Breast epithelium (tissue), 4 donors: ENCODE measurements around the gene ZNF580. TPM values are rescaled to one million over a fixed set of nuclear protein-coding genes. Genes with fewer than 3 reads are reported as not detected.

Source experiments
- DNase-seq, 2 donors: peaks; one replicate each; pipeline ENCODE4 v3.0.0-alpha.2; 2019; ENCODE audit warnings: low spot score in 2 of 2
- H3K27ac ChIP-seq, 2 donors: fragments of 200-600 bp; sonication (generic) in 1 of 2; one replicate each; pipeline ENCODE4 v1.5.1; 2016 to 2019; ENCODE audit warnings: mild to moderate bottlenecking in 1 of 2
- H3K27me3 ChIP-seq, 2 donors: fragments of 200-600 bp; sonication (generic) in 1 of 2; one replicate each; pipeline versions ENCODE4 v1.5.1 to v1.6.0; 2017 to 2019; ENCODE audit warnings: control low read depth in 1 of 2, mild to moderate bottlenecking in 1 of 2
- H3K36me3 ChIP-seq: fragments of 200-600 bp; one replicate; pipeline ENCODE4 v1.5.1; 2019
- H3K4me1 ChIP-seq, 2 donors: fragments of 200-600 bp; sonication (generic); one replicate each; pipeline ENCODE4 v1.5.1; 2016 to 2019; ENCODE audit warnings: control low read depth in 1 of 2
- H3K4me3 ChIP-seq, 3 donors: fragments of 200-600 bp; sonication (generic); 1 replicate in 2 of 3; 2 replicates in 1 of 3; pipeline ENCODE4 v1.5.1; 2016 to 2019; ENCODE audit warnings: mild to moderate bottlenecking in 3 of 3, moderate library complexity in 2 of 3
- H3K9me3 ChIP-seq, 2 donors: fragments of 200-600 bp; sonication (generic) in 1 of 2; one replicate each; pipeline ENCODE4 v1.5.1; 2016 to 2019; ENCODE audit warnings: control low read depth in 1 of 2
- POLR2A ChIP-seq: fragments of 450-650 bp; IDR thresholded peaks from one replicate; pipeline ENCODE4 v1.6.1; 2016; ENCODE audit warnings: antibody characterized with exemption, mild to moderate bottlenecking, moderate library complexity
- POLR2AphosphoS5 ChIP-seq, 3 donors: sonication (generic); formaldehyde crosslinking; IDR thresholded peaks; one replicate each; pipeline ENCODE4 v1.6.1; 2017; ENCODE audit warnings: antibody characterized with exemption in 3 of 3
- intact Hi-C: fragments of 100-400 bp; cut with DNase I; formaldehyde crosslinking; loops from one replicate; pipeline ENCODE4 v1.15.1; 2023; ENCODE audit warnings: low total_unique reads
- total RNA-seq, 3 donors: library from RNA; depleted of rRNA; stranded (reverse); fragments of >200 nt; gene quantifications; one replicate each; pipeline ENCODE4 v1.1.0, GENCODE V29; 2016
- TF ChIP-seq, protein P1 (sequence below), 3 donors: fragments of 450-650 bp; IDR thresholded peaks; one replicate each; pipeline ENCODE4 v1.5.1; 2016 to 2017; ENCODE audit warnings: antibody characterized with exemption in 3 of 3, mild to moderate bottlenecking in 3 of 3, moderate library complexity in 3 of 3

The ZNF580 gene
- total RNA-seq, 3 donors from 2014 or later = 21.0 to 24.3 (median 22.4) TPM

DNA sequence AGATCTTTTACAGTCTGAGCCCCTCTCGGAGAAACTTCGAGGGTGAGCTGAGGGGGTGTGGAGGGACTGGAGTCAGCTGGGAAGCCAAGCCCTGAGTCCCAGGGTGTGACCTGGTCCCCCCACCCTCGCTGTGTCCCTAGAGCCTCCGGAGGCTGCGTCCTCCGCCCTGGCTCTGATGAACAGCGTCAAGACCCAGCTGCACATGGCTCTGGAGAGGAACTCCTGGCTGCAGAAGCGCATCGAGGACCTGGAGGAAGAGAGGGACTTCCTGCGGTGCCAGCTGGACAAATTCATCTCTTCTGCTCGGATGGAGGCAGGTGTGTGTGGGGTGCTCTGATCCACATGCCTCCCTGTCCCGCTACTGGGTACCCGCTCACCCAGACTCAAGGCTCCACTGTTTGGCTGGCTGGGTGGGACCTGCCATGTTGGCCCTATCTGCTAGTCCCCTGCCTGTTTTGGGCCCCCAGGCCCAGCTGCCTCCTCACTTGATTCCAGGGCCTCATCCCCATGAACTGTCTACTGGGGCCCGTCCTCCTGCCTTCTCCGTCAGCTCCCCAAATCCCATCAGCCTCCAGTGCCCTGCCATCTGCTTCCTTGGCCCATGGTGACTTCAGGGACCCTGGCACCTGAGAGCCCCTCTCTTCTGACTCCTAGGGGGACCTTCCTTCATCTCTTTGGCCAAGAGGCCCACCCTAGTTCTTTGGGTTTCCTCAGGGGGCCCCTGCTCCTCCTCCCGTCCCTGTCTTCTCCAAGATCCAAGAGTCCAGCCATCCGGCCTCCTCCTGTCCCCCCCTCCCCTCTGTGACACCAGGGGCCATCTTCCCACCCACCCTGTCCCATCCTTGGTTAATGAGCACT is 8.7 kb downstream of the ZNF580 start:
- H3K4me1 ChIP-seq = peaks cover 3 to 7% of the 10 kb centered on the region in 2 donors

DNA sequence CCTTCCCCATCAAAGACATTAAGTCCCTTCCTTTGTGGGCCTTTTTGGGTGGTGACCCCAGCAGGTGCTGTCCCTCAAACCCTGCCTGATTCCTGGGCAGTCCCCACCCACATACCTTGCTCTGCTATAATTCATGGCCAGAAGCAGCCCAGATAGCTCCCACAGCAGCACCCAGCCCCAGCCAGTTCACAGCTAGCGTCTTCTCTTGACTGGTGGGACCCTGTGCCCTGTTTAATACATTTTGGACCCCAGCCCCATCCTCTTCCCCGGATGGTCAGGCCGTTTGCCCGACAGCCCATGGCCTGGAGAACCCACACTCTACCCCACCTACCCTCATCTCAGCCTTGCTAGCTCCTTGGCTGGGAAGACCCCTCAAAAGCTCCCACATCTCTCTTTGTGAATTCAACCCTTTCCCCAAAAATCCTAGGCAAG is 9.3 kb downstream of the ZNF580 start:
- DNase-seq = no peak
- no peaks in the 10 kb centered on the region for H3K9me3 ChIP-seq
- no peaks in the 10 kb centered on the region for H3K36me3 ChIP-seq
- H3K4me1 ChIP-seq = peaks cover 0 to 4% of the 10 kb centered on the region in 2 donors
- no peak overlapping the region for H3K4me3 ChIP-seq
- intact Hi-C loops = no loop called here
- TF ChIP-seq POLR2A (no peak), POLR2AphosphoS5 (IDR thresholded peaks at IDR 0.05) (no peak)
- TF ChIP-seq, protein P1, sequence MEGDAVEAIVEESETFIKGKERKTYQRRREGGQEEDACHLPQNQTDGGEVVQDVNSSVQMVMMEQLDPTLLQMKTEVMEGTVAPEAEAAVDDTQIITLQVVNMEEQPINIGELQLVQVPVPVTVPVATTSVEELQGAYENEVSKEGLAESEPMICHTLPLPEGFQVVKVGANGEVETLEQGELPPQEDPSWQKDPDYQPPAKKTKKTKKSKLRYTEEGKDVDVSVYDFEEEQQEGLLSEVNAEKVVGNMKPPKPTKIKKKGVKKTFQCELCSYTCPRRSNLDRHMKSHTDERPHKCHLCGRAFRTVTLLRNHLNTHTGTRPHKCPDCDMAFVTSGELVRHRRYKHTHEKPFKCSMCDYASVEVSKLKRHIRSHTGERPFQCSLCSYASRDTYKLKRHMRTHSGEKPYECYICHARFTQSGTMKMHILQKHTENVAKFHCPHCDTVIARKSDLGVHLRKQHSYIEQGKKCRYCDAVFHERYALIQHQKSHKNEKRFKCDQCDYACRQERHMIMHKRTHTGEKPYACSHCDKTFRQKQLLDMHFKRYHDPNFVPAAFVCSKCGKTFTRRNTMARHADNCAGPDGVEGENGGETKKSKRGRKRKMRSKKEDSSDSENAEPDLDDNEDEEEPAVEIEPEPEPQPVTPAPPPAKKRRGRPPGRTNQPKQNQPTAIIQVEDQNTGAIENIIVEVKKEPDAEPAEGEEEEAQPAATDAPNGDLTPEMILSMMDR (IDR thresholded peaks at IDR 0.05) = no peak
- no peaks in the 10 kb centered on the region for H3K27me3 ChIP-seq
- no peak overlapping the region for H3K27ac ChIP-seq

More for the DNA sequence above, 8.7 kb downstream of the ZNF580 start:
- H3K4me3 ChIP-seq = peak overlapping the region; percentile 88 to 98 (median 96)
- H3K27me3 ChIP-seq = no peaks in the 10 kb centered on the region
- TF ChIP-seq POLR2A (no peak), POLR2AphosphoS5 (IDR thresholded peaks at IDR 0.05) (no peak)
- TF ChIP-seq, protein P1 (IDR thresholded peaks at IDR 0.05) = no peak
- H3K36me3 ChIP-seq = no peaks in the 10 kb centered on the region
- H3K27ac ChIP-seq = peak overlapping the region; percentile 86 to 92
- intact Hi-C loops = no loop called here
- no peaks in the 10 kb centered on the region for H3K9me3 ChIP-seq
- DNase-seq = no peak

GRCh38 chr19:55650602-55651230 is 9.9 kb downstream of the ZNF580 start:
- H3K27me3 ChIP-seq = no peaks in the 10 kb centered on the region
- H3K9me3 ChIP-seq = no peaks in the 10 kb centered on the region
- H3K4me1 ChIP-seq = peaks cover 0 to 4% of the 10 kb centered on the region in 2 donors
- no peaks in the 10 kb centered on the region for H3K36me3 ChIP-seq
- H3K4me3 ChIP-seq = no peak overlapping the region
- no peak for DNase-seq
- no peak overlapping the region for H3K27ac ChIP-seq
- TF ChIP-seq, protein P1 (IDR thresholded peaks at IDR 0.05) = no peak
- TF ChIP-seq POLR2AphosphoS5 (IDR thresholded peaks at IDR 0.05) (no peak), POLR2A (no peak)
- intact Hi-C loops = no loop called here

GRCh38 chr19:55651236-55651635 is 10.4 kb downstream of the ZNF580 start:
- Histone ChIP-seq H3K4me1 (peaks cover 4 to 5% of the 10 kb centered on the region in 2 donors), H3K9me3 (no peaks in the 10 kb centered on the region), H3K4me3 (no peak overlapping the region), H3K36me3 (no peaks in the 10 kb centered on the region), H3K27ac (no peak overlapping the region), H3K27me3 (no peaks in the 10 kb centered on the region)
- TF ChIP-seq, protein P1 (IDR thresholded peaks at IDR 0.05) = no peak
- TF ChIP-seq POLR2A (no peak), POLR2AphosphoS5 (IDR thresholded peaks at IDR 0.05) (no peak)
- intact Hi-C loops = no loop called here
- DNase-seq = no peak
